AML-193 (cell line): ENCODE results near the gene MYOM3.
"Not testable (repeated sequence)": the region's sequence is repeated elsewhere in the genome, so short reads cannot be mapped to it uniquely, and the experiment has no call there.

Source experiments
- DNase-seq, 2 experiments: peaks; one replicate each; lab custom pipeline; 2025; lab: John Stamatoyannopoulos, UW

The MYOM3 gene

GRCh38 chr1:24071941-24072340 is 40.0 kb downstream of the MYOM3 start:
- no peak for DNase-seq

DNA sequence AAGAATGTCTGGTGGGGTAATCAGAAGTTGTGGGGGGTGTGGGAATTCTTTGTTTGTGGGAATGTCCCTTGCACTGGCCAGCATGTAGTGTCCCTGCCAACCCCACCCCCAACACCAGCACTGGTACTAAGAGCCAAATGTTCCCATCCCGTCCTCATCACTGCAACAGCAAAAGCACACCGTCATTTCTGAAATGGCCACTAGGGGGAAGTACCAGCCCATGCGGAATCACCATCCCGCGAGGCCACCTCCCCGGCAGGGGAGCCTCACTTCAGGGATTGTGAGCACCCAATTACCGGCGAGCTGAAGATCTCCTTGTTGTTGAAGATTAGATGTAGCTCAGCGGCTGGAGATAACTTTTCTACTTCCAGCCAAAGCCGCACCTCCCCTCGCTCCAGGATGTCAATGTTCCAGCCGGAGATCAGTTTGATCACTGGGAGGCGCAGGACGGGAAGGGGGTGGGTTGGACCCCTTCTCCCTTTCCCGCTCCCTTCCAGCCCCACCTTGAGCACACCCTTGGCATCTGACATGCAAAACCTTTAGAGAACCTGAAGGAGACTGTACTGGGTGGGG is 41.0 kb downstream of the MYOM3 start:
- peak; percentile 57 to 61 for DNase-seq

DNA sequence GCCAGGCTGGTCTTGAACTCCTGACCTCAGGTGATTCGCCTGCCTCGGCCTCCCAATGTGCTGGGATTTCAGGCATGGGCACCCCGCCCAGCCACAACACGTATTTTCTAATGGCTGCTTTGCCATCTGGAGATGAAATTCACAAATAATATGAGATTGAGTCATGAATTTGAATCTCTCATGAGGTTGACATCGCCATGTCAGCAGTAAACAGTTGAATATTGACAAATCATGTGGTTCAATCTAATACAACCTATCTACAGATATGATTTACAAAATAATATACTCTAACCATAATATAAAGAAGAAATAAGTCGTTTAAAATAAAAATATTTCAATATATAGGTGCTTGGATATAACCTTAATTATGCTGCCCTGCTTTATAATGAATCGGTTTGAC is 42.1 kb downstream of the MYOM3 start:
- no peak for DNase-seq

GRCh38 chr1:24067978-24068377 is 44.0 kb downstream of the MYOM3 start:
- DNase-seq = no peak

GRCh38 chr1:24065304-24065703 is 46.6 kb downstream of the MYOM3 start:
- no peak for DNase-seq

DNA sequence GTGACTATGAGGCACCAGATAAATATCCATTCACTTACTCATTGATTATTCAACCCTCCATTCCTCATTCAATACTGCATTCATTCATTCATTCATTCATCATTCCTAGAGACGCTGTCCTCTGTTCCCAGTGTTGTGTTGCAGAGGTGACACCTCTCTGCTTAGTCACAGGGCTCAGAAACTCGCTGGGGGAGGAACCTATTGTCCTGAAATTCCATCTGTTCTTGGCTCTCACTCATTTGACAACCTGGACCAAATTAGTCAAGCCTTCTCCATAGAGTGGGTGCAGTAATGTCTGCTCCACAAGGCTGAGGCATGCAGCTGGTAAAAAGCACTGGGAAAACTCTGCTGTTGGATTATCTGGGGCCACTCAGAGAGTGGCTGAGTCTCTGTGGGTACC is 49.7 kb downstream of the MYOM3 start:
- no peak for DNase-seq

GRCh38 chr1:24060482-24060881 is 51.5 kb downstream of the MYOM3 start:
- no peak for DNase-seq

GRCh38 chr1:24058671-24059455 is 53.1 kb downstream of the MYOM3 start:
- DNase-seq = no peak

DNA sequence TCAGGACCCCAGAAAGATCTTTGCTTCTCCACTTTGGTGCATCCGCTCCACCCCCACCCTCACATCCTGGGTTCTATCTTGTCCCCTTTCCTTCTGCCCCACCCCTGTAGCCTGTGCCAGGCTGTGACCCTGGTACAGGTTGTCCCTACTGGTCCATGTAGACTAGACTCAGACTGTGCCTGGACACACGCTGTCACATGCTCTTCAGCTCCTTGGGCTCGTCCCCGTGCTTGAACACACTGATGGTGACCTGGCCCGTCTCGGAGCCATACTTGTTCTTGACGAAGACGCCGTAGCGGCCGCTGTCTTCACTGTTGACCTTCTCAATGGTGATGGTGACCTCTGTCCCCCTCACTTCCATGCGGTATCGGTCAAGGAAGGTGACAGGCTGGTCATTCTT is 54.8 kb downstream of the MYOM3 start:
- DNase-seq = no peak

- DNase-seq = no peak
Observed at GRCh38 chr1:24055681-24056080, 56.3 kb downstream of the MYOM3 start.

- no peak for DNase-seq
Observed at GRCh38 chr1:24052220-24052619, 59.7 kb downstream of the MYOM3 start.

DNA sequence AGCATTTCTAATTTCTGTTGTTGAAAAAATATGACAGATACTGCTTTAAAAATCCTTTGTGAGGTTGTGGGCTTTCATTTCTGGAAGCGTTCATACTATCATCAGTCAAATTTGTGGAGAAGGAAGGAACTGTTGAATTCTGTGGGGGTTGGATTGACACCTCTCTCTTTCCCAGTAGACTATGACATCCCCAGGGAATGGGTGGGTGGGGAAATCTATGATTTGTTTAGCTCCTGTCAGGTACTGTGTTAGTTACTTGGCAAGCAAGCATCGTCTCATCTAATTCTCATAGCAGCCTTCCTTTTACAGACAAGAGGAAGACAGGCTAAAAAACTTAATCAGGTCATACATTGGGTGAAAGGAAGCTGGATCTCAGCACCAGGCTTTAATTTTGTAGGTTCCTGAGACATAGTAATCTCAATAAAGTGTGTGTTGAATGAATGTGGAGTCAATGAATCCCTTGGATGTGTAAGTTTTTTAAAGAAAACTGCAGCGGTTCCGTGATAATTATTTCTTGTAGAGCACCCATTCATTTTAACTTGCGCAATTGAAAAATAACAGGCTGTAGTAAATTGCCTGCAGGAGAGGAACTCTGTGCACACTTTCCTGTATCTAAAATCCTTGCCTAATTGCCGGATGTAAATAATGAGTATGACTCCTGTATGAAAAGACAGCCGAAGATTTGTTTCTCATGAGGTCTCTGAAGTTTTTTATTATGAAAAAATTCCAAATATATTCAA is 60.6 kb downstream of the MYOM3 start:
- peak; percentile 48 to 58 for DNase-seq

GRCh38 chr1:24049733-24050132 is 62.2 kb downstream of the MYOM3 start:
- no peak for DNase-seq

GRCh38 chr1:24048894-24049293 is 63.0 kb downstream of the MYOM3 start:
- not testable (repeated sequence) for DNase-seq

GRCh38 chr1:24048205-24048869 is 63.6 kb downstream of the MYOM3 start:
- DNase-seq = no peak

DNA sequence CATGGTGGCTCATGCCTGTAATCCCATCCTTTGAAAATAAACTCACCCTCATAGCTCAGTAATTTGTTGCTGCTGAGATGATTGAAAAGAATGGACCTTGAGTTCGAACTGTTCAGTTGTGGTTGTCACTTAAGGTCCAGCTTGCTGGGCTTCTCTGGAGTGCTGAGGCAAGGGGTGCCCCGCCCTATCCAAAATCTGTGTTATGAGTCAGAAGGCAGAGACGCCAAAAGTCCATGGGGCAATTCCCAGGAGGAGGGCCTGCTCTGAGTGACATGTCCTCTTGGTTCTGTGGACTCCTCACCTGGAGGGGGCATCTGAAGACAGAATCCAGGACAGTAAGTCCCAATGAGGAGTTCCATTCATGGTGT is 64.8 kb downstream of the MYOM3 start:
- no peak for DNase-seq

DNA sequence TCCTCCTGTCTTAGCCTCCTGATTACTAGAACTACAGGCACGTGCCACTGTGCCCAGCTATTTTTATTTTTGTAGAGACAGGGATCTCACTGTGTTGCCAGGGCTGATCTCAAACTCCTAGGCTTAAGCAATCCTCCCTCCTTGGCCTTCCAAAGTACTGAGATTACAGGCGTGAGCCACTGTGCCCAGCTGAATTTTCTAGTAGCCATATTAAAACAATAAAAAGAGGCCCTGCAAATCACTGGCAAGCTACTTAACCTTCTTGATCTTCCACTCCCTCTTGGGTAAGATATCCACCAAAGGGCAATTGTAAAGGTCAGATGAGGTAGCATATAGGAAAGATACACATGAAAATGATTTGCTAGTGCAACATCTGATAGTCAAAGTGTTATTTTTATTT is 66.2 kb downstream of the MYOM3 start:
- no peak for DNase-seq

DNA sequence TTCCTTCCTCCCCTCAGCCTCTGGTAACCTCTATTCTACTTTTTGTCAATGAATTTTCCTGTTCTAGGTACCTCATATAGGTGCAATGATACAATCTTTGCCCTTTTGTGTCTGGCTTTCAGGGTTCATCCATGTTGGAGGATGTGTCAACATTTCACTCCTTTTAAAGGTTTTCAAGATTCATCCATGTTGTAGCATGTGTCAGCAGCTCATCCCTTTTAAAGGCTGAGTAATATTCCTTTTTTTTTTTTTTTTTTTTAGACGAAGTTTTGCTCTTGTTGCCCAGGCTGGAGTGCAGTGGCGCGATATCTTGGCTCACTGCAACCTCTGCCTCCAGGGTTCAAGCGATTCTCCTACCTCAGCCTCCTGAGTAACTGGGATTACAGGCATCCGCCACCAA is 67.3 kb downstream of the MYOM3 start:
- not testable (repeated sequence) for DNase-seq

DNA sequence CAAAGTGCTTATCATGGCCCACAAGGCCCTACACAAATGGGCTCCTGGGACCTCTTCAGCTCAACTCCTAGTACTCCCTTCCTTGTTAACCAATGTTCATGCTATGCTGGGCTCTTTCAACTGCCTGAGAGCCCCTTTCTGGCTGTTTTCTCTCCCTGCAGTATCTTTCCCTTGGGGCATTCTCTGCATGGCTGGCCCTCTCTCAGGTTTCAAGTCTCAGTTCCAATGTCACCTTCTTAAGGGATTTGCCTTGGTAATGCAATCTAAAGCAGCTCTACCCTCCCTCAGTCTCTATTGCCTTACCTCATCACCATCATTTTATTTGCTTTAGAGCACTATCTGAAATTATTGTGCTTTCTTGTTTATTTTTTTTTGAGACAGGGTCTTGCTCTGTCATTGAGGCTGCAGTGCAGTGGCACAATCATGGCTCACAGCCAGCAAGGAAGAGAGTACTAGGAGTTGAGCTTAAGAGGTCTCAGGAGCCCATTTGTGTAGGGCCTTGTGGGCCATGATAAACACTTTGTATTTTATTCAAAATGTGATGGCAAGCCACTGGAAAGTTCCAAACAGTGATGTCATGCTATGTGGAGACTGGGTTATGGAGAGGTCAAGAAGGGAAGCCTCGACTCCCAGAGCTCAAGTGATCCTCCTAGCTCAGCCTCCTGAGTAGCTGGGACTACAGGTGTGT is 68.4 kb downstream of the MYOM3 start:
- DNase-seq = no peak

DNA sequence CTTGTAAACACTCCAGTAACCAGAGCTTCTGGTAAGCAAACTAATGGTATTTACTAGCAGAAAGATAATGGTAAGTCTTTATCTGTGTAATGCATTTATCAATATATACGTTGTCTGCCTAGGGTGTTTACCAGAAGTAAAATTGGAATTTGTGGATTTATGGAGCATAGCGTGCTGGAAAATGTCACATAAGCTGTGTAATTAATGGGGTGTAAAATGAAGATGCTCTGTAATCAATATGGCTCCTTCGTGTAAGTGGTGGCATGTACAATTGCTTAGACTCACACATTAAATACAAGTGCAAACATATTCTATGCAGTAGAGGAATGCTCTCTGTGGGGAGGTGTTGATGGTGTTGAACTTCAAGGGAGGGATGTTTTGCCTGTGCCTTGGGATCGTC is 69.6 kb downstream of the MYOM3 start:
- DNase-seq = no peak

GRCh38 chr1:24036088-24036487 is 75.8 kb downstream of the MYOM3 start:
- no peak for DNase-seq

- DNase-seq = no peak
Observed at GRCh38 chr1:24032981-24033380, 79.0 kb downstream of the MYOM3 start.
